ENCODE data around the gene SKI. TPM values are rescaled to one million over a fixed set of nuclear protein-coding genes. Genes with fewer than 3 reads are reported as not detected.

SKI gene
- total RNA-seq, 1 experiment from 2014 or later = 53.7 TPM

DNA sequence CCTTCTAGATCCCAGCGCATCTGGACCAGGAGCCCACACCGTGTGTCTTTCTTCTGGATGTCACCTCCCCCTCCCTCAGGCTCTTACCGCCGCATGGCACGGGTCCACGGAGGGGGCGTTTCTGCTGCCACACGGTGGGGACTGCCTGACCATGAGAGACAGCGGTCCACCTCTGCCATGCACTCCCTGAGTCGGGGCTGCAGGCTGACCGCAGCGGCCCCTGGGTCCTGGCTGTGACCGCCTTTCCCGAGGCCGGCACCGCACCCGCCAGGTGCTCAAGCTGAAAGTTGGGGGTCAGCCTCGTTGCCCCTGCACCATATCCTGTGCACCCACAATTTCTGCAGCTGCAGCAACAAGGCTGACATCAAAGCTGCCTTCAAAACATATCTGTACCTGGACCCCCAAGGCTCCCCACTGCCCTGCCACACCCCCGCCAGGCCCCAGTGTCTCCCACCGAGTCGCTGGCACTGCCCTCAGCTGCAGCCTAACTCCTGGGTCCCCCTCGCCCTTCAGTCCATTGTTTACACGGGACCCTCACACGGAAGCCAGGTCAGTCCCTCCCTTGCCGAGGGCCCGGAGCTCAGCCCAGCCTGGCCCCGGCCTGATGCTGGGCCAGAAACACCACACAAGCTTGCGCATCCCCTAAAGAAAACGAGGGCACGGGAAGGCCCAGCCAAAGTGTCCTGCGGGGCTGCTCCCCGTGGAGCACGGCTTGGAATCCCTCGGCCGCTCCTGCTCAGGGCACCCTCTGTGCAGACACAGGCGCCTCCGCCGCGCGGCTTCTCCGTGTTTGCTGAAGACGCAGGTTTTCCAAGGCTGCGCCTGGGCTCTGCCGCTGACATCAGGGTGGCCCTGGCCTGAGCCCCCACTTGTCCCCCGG is 111.3 kb downstream of the SKI start:
- no peak for TF ChIP-seq CTCF (IDR thresholded peaks at IDR 0.05; ENCODE audit: unreplicated experiment)
- POLR2A ChIA-PET = no interaction called here
- DNase-seq (ENCODE audit: unreplicated experiment) = no peak
- CTCF ChIA-PET = interaction anchor here (1.4 kb wide), 1 partner anchor 42 kb away, joined by 4 read pairs; no protein-coding TSS in a partner anchor
- Mint-ChIP-seq H3K9me3 (ENCODE audit: unreplicated experiment) (no peaks in the 10 kb centered on the region), H3K27me3 (ENCODE audit: insufficient read depth, unreplicated experiment) (peaks cover 14% of the 10 kb centered on the region), H3K27ac (ENCODE audit: low read depth, unreplicated experiment) (no peak overlapping the region), H3K4me3 (ENCODE audit: unreplicated experiment) (no peak overlapping the region), H3K36me3 (ENCODE audit: insufficient read depth, unreplicated experiment) (no peaks in the 10 kb centered on the region), H3K4me1 (ENCODE audit: insufficient read depth, unreplicated experiment) (no peaks in the 10 kb centered on the region)
- intact Hi-C loops (cut with micrococcal nuclease) = no loop called here
- no TSS peak for BruUV-seq (replicated peaks)

GRCh38 chr1:2340086-2340917 is 112.2 kb downstream of the SKI start:
- Mint-ChIP-seq H3K27me3 (ENCODE audit: insufficient read depth, unreplicated experiment) (peaks cover 14% of the 10 kb centered on the region), H3K27ac (ENCODE audit: low read depth, unreplicated experiment) (no peak overlapping the region), H3K4me1 (ENCODE audit: insufficient read depth, unreplicated experiment) (no peaks in the 10 kb centered on the region), H3K36me3 (ENCODE audit: insufficient read depth, unreplicated experiment) (no peaks in the 10 kb centered on the region), H3K9me3 (ENCODE audit: unreplicated experiment) (no peaks in the 10 kb centered on the region), H3K4me3 (ENCODE audit: unreplicated experiment) (no peak overlapping the region)
- TF ChIP-seq CTCF (IDR thresholded peaks at IDR 0.05; ENCODE audit: unreplicated experiment) = no peak
- intact Hi-C loops (cut with micrococcal nuclease) = no loop called here
- POLR2A ChIA-PET = no interaction called here
- no peak for DNase-seq (ENCODE audit: unreplicated experiment)
- CTCF ChIA-PET = no interaction called here
- no TSS peak for BruUV-seq (replicated peaks)

DNA sequence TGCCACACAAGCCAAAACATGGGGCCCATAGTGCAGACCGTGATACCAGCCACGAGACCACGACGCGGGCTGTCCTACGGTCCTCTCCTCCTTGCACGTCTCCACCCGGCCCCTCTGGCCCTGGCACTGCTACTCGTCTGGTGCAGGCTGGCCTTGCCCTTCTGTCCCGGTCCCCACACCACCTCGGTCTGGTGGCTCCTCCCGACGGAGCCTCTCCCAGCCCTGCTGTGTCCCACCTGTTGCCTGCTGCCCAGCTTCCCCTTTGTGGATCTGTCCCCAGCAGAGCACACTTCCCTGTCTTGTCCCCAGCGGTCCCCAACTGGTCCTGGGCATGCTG is 112.8 kb downstream of the SKI start:
- Mint-ChIP-seq H3K4me1 (ENCODE audit: insufficient read depth, unreplicated experiment) (no peaks in the 10 kb centered on the region), H3K4me3 (ENCODE audit: unreplicated experiment) (no peak overlapping the region), H3K27me3 (ENCODE audit: insufficient read depth, unreplicated experiment) (peaks cover 14% of the 10 kb centered on the region), H3K36me3 (ENCODE audit: insufficient read depth, unreplicated experiment) (no peaks in the 10 kb centered on the region), H3K9me3 (ENCODE audit: unreplicated experiment) (no peaks in the 10 kb centered on the region), H3K27ac (ENCODE audit: low read depth, unreplicated experiment) (no peak overlapping the region)
- POLR2A ChIA-PET = no interaction called here
- DNase-seq (ENCODE audit: unreplicated experiment) = no peak
- no TSS peak for BruUV-seq (replicated peaks)
- no peak for TF ChIP-seq CTCF (IDR thresholded peaks at IDR 0.05; ENCODE audit: unreplicated experiment)
- intact Hi-C loops (cut with micrococcal nuclease) = no loop called here
- CTCF ChIA-PET = interaction anchor here (0.7 kb wide), 1 partner anchor 168 kb away, joined by 3 read pairs; no protein-coding TSS in a partner anchor

- POLR2A ChIA-PET = no interaction called here
- CTCF ChIA-PET = interaction anchor here (0.7 kb wide), 1 partner anchor 169 kb away, joined by 3 read pairs; no protein-coding TSS in a partner anchor
- H3K4me1 Mint-ChIP-seq (ENCODE audit: insufficient read depth, unreplicated experiment) = no peaks in the 10 kb centered on the region
- no TSS peak for BruUV-seq (replicated peaks)
- no peaks in the 10 kb centered on the region for H3K36me3 Mint-ChIP-seq (ENCODE audit: insufficient read depth, unreplicated experiment)
- no peak overlapping the region for H3K4me3 Mint-ChIP-seq (ENCODE audit: unreplicated experiment)
- intact Hi-C loops (cut with micrococcal nuclease) = no loop called here
- peaks cover 14% of the 10 kb centered on the region for H3K27me3 Mint-ChIP-seq (ENCODE audit: insufficient read depth, unreplicated experiment)
- no peak for TF ChIP-seq CTCF (IDR thresholded peaks at IDR 0.05; ENCODE audit: unreplicated experiment)
- no peak overlapping the region for H3K27ac Mint-ChIP-seq (ENCODE audit: low read depth, unreplicated experiment)
- H3K9me3 Mint-ChIP-seq (ENCODE audit: unreplicated experiment) = no peaks in the 10 kb centered on the region
- DNase-seq (ENCODE audit: unreplicated experiment) = no peak
Measured at GRCh38 chr1:2341706-2342383, 113.7 kb downstream of the SKI start.

All from MCF 10A (cell line).